Stimulated activated CD4-positive, alpha-beta T cell treated with anti-CD3 and anti-CD28 coated beads, Interleukin-2, amount 100 ng/mL, for 24 hours (primary cell): ENCODE data around the gene S100A3.

Experiments used
- DNase-seq, 2 donors: peaks; one replicate each; pipeline ENCODE4 v3.0.0-alpha.2; 2020

The S100A3 gene

GRCh38 chr1:153547560-153548551 is 1.2 kb downstream of the S100A3 start:
- DNase-seq, result no peak

- DNase-seq, result no peak
These were observed 2.1 kb downstream of the S100A3 start for GRCh38 chr1:153546796-153547559.

GRCh38 chr1:153546371-153546770 is 2.7 kb downstream of the S100A3 start:
- DNase-seq, result no peak

DNA sequence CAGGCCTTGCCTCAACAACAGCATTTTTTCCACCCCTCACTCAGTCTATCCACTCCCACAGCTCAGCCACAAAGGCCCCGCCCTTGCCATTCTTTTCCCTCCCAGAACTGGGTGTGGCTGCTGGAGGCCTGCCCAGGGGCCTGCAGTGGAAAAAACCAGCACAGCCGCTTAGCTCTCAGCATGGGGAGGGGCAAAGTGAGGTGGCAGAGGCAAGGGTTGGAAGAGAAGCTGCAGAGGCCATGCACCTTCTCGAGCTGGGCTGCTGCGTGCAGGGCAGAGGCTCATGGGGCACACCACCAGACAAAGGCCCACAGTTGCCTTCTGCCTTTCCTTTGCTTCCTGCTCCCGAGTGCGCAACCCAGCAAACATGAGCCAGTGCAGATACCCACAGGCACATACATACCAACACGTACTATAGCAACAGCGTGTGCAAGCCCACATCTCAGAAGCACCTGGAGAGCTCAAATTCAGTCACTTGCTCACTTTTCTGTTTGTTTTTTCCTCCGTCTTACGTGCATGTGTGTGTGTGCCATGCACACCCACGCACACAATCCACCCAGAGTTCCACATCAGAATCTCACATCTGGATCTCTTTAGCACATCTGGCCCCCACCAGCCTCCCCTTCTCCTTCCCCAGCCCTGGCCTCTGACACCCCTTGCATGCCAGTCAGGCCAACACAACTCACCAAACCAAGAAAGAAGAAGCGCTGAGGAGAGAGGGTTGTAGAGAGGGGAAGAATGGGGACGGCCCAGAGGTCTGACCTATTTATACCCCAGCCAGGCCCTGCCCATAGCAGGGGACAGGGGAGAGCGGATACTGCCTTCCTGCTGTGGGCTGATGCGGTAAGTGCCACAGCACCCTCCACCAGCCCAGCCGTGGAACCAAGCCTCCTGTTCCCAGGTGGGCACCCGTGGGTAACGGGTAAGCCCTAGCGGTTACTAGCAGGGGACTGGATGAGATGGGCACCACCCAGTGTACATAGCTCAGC is 3.7 kb downstream of the S100A3 start, which contains the start of gene S100A4:
S100A4 (minus strand) TSS at position 740 of the 989 bp plus-strand sequence. CDS start 1,012 bp downstream, outside the sequence.
- peak; percentile 93 to 94 for DNase-seq

- DNase-seq, result no peak
These were observed 4.5 kb downstream of the S100A3 start for GRCh38 chr1:153544453-153545066.

- DNase-seq, result no peak
These were observed 5.3 kb downstream of the S100A3 start for GRCh38 chr1:153543736-153544135.

- DNase-seq, result no peak
These were observed 5.9 kb downstream of the S100A3 start for GRCh38 chr1:153542956-153543711.

- no peak for DNase-seq
These were observed 7.1 kb downstream of the S100A3 start for GRCh38 chr1:153541641-153542590.

- peak; percentile 52 for DNase-seq
These were observed 8.4 kb downstream of the S100A3 start, which contains the start of gene S100A5 for GRCh38 chr1:153540394-153541361. S100A5 (minus strand) TSS chr1:153540934; CDS start chr1:153540191, 743 bp downstream.

GRCh38 chr1:153539395-153540093 is 9.5 kb downstream of the S100A3 start:
- no peak for DNase-seq

GRCh38 chr1:153538315-153538821 is 10.7 kb downstream of the S100A3 start:
- no peak for DNase-seq

- no peak for DNase-seq
These were observed 11.7 kb downstream of the S100A3 start for GRCh38 chr1:153537376-153537730.

- DNase-seq, result no peak
These were observed 12.2 kb downstream of the S100A3 start for GRCh38 chr1:153536671-153537375.

- peak; percentile 82 for DNase-seq
These were observed 12.9 kb downstream of the S100A3 start for GRCh38 chr1:153536012-153536670.

- peak; percentile 53 to 61 for DNase-seq
These were observed 13.6 kb downstream of the S100A3 start, which contains the start of gene S100A6 for GRCh38 chr1:153535242-153536011. S100A6 (minus strand) TSS chr1:153535991; CDS start chr1:153535339, 652 bp downstream.

DNA sequence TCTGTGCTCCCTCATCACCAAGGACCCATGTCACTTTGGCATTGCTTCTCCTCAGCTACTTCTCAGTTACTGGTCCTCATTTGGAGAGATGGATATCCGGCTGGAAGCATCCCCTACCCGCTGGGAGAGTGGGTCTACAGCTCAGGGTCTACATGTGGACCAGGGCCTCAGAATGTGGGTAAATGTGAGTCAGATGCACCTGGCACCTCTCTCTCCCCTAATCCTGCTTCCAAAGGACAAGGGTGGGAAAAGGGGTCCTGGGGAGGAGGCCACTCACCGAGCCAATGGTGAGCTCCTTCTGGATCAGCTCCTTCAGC is 14.2 kb downstream of the S100A3 start:
- DNase-seq, result no peak
